GM12864 (cell line): ENCODE results near the gene TMEM79.

Experiments used
- DNase-seq: peaks from one replicate; pipeline ENCODE4 v3.0.0-alpha.2; 2011; ENCODE audit warnings: low read depth
- H3K4me3 ChIP-seq: 2 replicates; pipeline ENCODE4 v1.5.1; 2011; ENCODE audit warnings: mild to moderate bottlenecking, low read depth, low read length, control low read depth
- TF ChIP-seq, protein P1 (sequence below): IDR thresholded peaks from 2 replicates; pipeline ENCODE4 v1.5.1; 2011; ENCODE audit warnings: low read depth, mild to moderate bottlenecking, moderate library complexity, low read length, control low read depth, inconsistent platforms; ENCODE audit errors: missing control alignments

TMEM79 gene, protein sequence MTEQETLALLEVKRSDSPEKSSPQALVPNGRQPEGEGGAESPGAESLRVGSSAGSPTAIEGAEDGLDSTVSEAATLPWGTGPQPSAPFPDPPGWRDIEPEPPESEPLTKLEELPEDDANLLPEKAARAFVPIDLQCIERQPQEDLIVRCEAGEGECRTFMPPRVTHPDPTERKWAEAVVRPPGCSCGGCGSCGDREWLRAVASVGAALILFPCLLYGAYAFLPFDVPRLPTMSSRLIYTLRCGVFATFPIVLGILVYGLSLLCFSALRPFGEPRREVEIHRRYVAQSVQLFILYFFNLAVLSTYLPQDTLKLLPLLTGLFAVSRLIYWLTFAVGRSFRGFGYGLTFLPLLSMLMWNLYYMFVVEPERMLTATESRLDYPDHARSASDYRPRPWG

DNA sequence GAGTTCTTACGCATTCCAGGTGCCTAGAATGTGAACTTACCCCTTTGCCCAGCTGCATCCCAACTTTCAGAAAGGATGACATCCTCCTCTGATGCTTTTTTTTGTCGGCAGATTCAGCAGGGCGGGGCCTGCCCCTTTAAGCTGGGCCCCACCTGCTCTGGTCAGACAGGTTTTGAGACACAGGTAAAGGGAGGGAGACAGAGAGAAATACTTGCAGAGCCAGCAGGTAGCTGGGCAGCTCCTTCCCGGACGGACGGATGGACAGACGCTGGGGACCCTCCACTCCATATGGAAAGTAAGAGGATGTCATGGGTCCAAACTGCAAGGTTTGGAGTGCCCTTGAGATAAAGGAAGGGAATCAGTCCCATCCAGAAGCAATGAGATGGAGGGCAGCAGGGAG, at the start of gene TMEM79:
TSS of gene TMEM79 (plus strand) at position 214 of the 400 bp plus-strand sequence. CDS start 902 bp downstream, outside the sequence.
- DNase-seq, result no peak
- H3K4me3 ChIP-seq, result peak within 1 kb of the TSS; percentile 97
- TF ChIP-seq, protein P1, sequence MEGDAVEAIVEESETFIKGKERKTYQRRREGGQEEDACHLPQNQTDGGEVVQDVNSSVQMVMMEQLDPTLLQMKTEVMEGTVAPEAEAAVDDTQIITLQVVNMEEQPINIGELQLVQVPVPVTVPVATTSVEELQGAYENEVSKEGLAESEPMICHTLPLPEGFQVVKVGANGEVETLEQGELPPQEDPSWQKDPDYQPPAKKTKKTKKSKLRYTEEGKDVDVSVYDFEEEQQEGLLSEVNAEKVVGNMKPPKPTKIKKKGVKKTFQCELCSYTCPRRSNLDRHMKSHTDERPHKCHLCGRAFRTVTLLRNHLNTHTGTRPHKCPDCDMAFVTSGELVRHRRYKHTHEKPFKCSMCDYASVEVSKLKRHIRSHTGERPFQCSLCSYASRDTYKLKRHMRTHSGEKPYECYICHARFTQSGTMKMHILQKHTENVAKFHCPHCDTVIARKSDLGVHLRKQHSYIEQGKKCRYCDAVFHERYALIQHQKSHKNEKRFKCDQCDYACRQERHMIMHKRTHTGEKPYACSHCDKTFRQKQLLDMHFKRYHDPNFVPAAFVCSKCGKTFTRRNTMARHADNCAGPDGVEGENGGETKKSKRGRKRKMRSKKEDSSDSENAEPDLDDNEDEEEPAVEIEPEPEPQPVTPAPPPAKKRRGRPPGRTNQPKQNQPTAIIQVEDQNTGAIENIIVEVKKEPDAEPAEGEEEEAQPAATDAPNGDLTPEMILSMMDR, result no peak

DNA sequence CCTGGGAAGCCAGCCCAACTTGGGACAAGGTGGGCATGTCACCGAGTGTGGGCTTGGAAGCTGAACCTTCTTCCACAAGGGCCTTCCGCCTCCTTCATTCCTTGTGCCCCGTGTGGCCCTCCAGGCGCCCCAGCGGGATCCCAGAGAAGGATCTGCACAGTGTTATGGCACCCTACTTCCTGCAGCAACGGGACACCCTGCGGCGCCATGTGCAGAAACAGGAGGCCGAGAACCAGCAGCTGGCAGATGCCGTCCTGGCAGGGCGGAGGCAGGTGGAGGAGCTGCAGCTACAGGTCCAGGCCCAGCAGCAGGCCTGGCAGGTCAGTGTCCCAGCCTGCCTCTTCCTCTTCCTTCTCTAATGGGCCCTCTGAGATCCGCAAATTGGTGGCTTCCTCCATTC, 48.0 kb upstream of the TMEM79 start:
- TF ChIP-seq, protein P1, result no peak
- DNase-seq, result no peak
- H3K4me3 ChIP-seq, result no peak overlapping the region

DNA sequence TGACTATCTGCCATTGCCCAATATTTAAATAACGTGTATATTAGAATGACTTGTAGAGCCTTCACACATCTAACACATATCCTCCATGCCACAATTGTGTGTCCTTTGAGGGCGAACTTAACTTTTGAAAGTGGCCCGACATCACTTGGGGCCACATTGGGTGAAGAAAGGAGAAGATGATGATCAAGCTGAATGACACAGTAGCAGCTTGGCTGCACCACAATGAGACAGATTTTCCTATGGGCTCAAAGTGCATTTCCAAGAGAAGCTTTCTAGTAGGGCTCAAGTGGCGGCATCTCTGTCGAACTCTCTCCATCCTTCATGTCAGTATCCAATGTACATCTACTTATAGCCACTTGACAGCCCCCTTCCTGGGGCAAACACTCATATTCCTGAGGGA, 45.9 kb upstream of the TMEM79 start:
- no peak for DNase-seq
- H3K4me3 ChIP-seq, result no peak overlapping the region
- TF ChIP-seq, protein P1, result no peak

DNA sequence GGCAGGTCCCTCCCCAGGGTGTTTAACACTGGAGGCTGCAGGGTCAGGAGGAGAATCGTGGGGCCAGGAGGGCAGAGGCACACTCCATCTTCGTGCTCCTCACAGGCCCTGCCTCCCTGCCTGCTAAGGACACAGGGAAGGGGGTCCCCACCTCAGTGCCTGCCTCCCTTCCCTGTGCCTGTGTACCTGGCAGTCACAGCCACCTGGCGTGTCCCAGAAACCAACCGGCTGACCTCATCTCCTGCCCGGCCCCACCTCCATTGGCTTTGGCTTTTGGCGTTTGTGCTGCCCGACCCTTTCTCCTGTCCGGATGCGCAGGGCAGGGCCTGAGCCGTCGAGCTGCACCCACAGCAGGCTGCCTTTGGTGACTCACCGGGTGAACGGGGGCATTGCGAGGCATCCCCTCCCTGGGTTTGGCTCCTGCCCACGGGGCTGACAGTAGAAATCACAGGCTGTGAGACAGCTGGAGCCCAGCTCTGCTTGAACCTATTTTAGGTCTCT, 42.8 kb upstream of the TMEM79 start:
- H3K4me3 ChIP-seq, result no peak overlapping the region

DNA sequence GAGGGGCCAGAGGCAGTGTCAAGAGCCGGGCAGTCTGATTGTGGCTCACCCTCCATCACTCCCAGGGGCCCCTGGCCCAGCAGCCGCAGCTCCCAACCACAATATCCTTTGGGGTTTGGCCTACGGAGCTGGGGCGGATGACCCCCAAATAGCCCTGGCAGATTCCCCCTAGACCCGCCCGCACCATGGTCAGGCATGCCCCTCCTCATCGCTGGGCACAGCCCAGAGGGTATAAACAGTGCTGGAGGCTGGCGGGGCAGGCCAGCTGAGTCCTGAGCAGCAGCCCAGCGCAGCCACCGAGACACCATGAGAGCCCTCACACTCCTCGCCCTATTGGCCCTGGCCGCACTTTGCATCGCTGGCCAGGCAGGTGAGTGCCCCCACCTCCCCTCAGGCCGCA, 42.2 kb upstream of the TMEM79 start, which contains the start of gene BGLAP:
TSS of gene BGLAP (plus strand) at position 259 of the 400 bp plus-strand sequence. CDS start at position 307, 48 bp downstream.
- DNase-seq, result no peak
- TF ChIP-seq, protein P1, result no peak

More for the DNA sequence above, 42.8 kb upstream of the TMEM79 start:
- TF ChIP-seq, protein P1, result no peak
- no peak for DNase-seq

DNA sequence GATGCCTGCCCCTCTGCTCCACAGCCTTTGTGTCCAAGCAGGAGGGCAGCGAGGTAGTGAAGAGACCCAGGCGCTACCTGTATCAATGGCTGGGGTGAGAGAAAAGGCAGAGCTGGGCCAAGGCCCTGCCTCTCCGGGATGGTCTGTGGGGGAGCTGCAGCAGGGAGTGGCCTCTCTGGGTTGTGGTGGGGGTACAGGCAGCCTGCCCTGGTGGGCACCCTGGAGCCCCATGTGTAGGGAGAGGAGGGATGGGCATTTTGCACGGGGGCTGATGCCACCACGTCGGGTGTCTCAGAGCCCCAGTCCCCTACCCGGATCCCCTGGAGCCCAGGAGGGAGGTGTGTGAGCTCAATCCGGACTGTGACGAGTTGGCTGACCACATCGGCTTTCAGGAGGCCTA, 41.4 kb upstream of the TMEM79 start:
- no peak for DNase-seq
- H3K4me3 ChIP-seq, result no peak overlapping the region
- TF ChIP-seq, protein P1, result no peak

More for the DNA sequence above, 42.2 kb upstream of the TMEM79 start, which contains the start of gene BGLAP:
- no peak within 1 kb of the TSS for H3K4me3 ChIP-seq
